NCI-H2227 (cell line): ENCODE measurements around the gene KRTAP5-3.

Experiments used
- DNase-seq: peaks from one replicate; lab custom pipeline; 2025; ENCODE audit not compliant: unreplicated experiment; lab: John Stamatoyannopoulos, UW

The KRTAP5-3 gene

DNA sequence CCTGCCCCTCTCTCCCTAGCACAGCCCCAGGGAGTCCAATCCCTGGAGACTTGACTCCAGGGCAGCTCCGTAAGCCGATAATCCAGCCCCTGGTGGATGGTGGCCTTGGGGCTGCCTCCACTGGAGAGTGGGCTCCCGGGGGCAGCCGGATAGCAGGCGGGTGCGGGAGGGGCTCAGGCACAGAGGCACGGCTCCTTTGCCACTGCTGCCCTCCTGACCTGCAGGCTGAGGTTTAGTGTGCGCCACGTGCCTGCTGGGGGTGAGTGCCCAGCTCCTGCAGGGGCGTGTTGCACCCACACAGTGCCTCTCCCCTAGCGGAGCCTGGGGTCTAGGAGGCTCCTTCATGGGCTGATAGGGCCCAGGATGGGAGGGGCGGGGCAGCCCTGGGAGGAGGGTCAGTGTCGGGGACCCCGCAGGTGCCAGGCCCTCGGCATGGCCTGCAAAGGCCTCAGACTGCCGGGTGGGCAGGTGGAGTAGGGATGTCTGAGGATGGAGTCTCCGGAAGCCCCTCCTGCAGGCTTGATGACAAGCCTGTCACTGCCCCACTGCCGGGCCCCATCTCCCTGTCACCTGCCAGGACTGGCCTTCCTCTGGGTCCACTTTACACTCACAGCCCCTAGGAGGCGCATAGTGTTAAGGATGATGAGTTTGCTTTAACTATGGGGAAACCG is 41.7 kb downstream of the KRTAP5-3 start:
- DNase-seq: no peak

GRCh38 chr11:1565904-1566247 is 42.4 kb downstream of the KRTAP5-3 start:
- no peak for DNase-seq

- no peak for DNase-seq
These were observed 42.9 kb downstream of the KRTAP5-3 start for GRCh38 chr11:1565173-1565903.

- DNase-seq: peak; percentile 75
These were observed 43.6 kb downstream of the KRTAP5-3 start for GRCh38 chr11:1564535-1565172.

DNA sequence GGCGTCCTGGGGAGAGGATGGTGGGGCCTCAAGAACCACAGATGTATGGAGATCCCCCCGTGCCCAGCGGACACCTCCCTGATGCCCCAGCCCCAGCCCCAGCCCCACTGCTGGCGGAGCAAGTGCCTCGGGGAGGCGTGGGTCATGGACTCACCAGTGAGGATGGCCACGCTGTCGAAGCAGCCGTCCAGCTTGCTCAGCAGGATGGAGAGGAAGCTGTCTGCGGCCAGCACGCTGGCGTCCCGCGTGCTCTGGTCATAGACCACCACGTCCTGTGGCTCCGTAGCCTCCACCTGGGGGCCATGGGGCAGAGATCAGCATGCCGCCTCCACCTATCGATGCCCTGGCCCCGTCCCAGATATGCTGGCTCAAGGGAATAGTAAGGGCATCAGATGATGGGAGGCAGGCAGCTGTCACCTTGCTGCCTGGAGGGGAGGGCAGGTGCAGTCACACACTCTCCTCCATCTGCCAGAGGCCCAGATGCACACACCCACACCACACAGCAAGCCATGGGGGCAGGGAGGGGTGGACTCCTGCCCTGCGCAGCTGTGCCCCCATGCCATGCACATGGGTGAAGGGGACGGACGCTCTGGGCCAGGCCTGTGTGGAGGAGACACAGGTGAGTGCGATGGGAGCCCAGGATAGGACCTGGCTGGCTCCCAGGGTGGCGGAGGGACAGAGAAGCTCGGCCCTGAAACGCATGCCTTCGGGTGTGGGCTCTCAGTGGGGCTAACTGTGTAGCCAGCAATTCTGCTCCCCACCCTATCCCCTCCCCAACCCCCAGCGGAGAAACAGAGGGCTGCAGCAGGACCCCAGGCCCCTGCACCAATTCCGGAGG is 44.3 kb downstream of the KRTAP5-3 start:
- DNase-seq: no peak

DNA sequence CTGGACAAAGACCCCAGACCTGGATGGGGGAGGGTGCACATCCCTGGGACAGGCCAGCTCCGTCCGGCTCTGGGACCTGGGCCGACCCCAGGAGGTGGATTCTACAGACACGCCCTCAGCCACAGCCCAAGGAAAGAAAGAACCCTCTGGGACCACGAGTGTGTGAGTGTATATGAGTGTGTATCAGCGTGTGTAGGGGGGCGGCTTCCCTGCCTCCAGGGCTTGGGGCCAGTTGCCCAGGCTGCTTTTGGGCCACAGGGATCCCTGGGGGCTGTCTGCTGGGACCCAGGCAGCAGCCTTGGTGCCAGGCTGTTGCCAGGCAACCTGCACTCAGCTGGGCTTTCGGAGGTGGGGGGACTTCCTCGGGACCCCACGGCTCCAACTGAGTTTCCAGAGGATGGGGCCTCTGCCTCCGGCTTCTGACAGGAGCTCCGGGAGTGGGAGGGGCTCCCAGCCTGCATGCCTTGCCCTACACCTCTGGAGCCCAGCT is 45.1 kb downstream of the KRTAP5-3 start:
- DNase-seq: no peak

- no peak for DNase-seq
These were observed 45.7 kb downstream of the KRTAP5-3 start for GRCh38 chr11:1562469-1563148.

- DNase-seq: no peak
These were observed 46.3 kb downstream of the KRTAP5-3 start for GRCh38 chr11:1561955-1562354.

DNA sequence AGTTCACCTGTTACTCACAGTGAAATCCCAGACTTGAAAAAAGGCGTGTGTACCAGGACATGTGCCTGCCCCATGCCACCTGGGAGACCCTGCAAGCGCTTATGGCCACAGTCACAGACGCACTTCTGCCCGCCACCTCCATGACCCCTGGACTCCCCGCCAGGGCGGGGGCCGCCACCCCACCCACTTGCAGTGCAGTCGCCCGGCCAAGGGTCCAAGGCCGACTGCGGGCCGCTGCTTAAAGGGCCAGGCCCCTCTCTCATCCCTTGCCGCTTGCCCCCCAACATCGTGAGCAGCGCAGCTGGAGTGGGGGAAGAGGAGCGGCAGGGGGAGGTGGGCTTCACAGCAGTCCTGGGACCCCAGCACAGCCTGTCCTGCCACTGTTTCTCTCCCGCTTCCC is 47.0 kb downstream of the KRTAP5-3 start:
- DNase-seq: no peak

DNA sequence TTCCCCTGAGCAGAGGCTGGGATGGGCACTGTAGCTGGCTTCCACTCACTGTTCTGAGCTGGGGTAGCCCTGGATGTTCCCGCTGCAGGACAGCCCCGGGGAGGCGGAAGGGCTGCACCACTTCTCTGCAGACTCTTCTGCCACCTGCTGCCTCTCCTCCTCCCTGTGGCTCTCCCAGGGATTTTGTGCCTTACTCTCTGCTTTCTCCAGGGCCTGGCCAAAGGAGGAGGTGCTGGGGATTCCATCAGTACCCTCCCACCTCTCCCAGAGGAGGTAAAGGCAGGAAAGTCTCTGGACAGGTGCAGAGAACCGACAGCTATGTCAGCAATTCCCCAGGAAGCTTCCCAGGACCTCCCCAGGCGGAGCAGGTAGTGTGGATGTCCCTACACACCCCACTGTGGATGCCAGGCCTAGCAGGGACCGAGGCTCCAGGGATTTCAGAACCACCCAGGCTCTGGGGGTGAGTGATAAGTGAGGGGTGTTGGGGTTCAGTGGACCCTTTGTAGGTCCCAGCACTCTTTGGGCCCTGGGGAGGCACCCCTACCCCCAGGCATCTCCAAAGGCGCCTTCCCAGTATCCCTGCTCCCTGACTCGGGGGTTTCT is 47.5 kb downstream of the KRTAP5-3 start:
- DNase-seq: no peak

DNA sequence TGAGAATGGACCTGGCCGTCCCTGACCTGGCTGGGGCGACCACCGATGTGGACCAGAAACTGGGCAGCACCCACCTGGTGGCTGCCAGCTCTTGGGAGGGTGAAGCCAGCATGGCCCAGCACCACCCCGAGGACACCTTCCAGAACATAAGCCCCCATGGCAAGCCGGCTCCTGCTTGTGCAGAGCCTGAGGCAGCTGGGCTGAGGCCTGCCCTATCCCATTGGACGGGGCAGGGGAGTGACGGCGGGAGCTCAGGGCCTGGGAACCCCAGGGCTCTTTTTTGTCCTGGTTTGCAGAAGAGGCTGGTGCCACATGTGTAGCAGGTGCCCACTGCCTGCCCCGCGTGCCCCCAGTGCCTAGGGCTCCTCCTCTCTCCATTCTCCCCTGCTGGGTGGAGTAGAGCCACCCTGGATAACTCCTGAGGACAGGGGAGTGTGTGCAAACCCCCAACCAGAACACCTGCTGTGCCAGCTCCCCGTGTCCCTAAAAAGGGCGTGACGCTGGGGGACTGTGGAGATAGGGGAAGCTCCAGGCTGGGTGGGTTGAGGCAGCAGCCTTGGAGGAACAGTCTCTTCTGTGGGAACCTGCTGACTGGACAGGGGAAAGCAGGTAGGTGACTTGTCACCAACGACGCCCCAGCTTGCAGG is 48.1 kb downstream of the KRTAP5-3 start:
- DNase-seq: no peak

DNA sequence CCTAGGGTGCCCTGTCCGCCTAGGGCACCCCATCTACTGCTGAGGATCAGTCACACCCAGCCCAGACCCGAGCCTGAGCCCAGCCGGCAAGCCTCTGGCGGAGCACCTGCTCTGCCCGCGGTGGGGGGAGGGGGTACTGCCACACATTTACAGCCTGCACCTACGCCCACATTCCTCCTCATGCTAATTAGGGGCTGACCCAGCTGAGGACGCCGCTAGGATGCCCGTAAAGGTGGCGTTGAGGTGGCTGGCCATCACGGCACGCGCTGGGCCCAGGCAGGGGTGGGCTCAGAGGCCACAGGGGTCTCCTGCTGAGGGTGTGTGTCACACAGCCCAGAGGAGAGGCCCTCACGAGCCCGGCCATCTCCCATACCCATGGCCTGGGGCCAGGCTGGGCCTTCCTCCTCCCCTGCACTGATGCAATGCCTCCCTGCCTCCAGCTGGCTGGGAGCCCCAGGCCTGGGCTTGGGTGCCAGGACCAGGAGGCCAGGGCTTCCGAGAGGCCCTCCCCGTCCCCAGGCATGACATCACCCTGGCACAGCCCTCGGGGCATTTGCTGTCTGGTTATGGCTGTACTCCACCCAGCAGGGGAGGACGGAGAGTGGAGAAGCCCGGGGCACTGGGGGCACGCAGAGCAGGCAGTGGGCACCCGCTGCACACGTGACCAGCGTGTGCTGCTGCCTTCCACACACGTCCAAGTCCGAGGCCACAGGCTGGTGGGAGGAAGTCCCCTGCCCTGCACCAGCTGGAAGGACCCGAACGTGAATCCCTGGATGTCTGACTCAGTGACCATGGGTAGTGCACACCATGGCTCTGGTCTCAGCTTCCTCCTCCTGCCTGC is 48.9 kb downstream of the KRTAP5-3 start:
- no peak for DNase-seq

- no peak for DNase-seq
These were observed 49.5 kb downstream of the KRTAP5-3 start for GRCh38 chr11:1558775-1559110.

GRCh38 chr11:1557904-1558774 is 50.1 kb downstream of the KRTAP5-3 start:
- DNase-seq: no peak
